Omental fat pad (tissue), 4 donors: ENCODE measurements around the gene TSHR. TPM values are rescaled to one million over a fixed set of nuclear protein-coding genes. Genes with fewer than 3 reads are reported as not detected.
"Not testable (repeated sequence)": the region's sequence is repeated elsewhere in the genome, so short reads cannot be mapped to it uniquely, and the experiment has no call there.

Source experiments
- ATAC-seq: fragments of 150-250 bp; one replicate; pipeline ENCODE4 v1.9.1; 2016; ENCODE audit warnings: mild to moderate bottlenecking, moderate library complexity; ENCODE audit not compliant: low FRiP score
- DNase-seq: peaks from one replicate; pipeline ENCODE4 v3.0.0-alpha.2; 2019; ENCODE audit warnings: low spot score
- total RNA-seq, 4 donors: library from RNA; depleted of rRNA; stranded (reverse); fragments of >200 nt; gene quantifications; one replicate each; pipeline ENCODE4 v1.1.0, GENCODE V29; 2016
- TF ChIP-seq, protein P1 (sequence below), 3 donors: fragments of 450-650 bp; IDR thresholded peaks; one replicate each; pipeline ENCODE4 v1.5.1; 2016 to 2017; ENCODE audit warnings: antibody characterized with exemption in 3 of 3, mild to moderate bottlenecking in 3 of 3, moderate library complexity in 2 of 3

TSHR gene
- under 1 TPM in 3 of 4 donors, not detected in 1; 0.36 to 0.79 (median 0.74) TPM for total RNA-seq

DNA sequence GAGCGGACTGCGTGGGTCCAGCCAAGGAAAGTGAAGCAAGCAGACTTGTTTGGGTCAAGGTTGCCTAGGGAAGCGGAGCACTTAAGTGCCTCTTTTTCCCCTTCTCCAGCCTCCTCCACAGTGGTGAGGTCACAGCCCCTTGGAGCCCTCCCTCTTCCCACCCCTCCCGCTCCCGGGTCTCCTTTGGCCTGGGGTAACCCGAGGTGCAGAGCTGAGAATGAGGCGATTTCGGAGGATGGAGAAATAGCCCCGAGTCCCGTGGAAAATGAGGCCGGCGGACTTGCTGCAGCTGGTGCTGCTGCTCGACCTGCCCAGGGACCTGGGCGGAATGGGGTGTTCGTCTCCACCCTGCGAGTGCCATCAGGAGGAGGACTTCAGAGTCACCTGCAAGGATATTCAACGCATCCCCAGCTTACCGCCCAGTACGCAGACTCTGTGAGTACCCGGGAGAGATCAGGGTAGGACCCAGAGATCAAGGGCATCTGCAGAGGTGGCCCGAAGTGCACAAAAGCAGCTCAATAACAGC is at the start of gene TSHR:
Gene TSHR, plus strand, starts transcription at position 206 of the 526 bp plus-strand sequence. Its CDS starts 60 bp downstream, at position 266.
- DNase-seq (no peak), ATAC-seq (peak; percentile 63)
- TF ChIP-seq, protein P1, sequence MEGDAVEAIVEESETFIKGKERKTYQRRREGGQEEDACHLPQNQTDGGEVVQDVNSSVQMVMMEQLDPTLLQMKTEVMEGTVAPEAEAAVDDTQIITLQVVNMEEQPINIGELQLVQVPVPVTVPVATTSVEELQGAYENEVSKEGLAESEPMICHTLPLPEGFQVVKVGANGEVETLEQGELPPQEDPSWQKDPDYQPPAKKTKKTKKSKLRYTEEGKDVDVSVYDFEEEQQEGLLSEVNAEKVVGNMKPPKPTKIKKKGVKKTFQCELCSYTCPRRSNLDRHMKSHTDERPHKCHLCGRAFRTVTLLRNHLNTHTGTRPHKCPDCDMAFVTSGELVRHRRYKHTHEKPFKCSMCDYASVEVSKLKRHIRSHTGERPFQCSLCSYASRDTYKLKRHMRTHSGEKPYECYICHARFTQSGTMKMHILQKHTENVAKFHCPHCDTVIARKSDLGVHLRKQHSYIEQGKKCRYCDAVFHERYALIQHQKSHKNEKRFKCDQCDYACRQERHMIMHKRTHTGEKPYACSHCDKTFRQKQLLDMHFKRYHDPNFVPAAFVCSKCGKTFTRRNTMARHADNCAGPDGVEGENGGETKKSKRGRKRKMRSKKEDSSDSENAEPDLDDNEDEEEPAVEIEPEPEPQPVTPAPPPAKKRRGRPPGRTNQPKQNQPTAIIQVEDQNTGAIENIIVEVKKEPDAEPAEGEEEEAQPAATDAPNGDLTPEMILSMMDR (IDR thresholded peaks at IDR 0.05) = no peak

- ATAC-seq (no peak), DNase-seq (no peak)
- TF ChIP-seq, protein P1 (IDR thresholded peaks at IDR 0.05) = no peak
These were observed 49.1 kb upstream of the TSHR start for GRCh38 chr14:80906336-80906735.

- ATAC-seq (no peak), DNase-seq (no peak)
- TF ChIP-seq, protein P1 (IDR thresholded peaks at IDR 0.05) = no peak
These were observed 48.5 kb upstream of the TSHR start for GRCh38 chr14:80906946-80907345.

- not testable (repeated sequence) for ATAC-seq, DNase-seq
These were observed 43.4 kb upstream of the TSHR start for GRCh38 chr14:80912013-80912412.

DNA sequence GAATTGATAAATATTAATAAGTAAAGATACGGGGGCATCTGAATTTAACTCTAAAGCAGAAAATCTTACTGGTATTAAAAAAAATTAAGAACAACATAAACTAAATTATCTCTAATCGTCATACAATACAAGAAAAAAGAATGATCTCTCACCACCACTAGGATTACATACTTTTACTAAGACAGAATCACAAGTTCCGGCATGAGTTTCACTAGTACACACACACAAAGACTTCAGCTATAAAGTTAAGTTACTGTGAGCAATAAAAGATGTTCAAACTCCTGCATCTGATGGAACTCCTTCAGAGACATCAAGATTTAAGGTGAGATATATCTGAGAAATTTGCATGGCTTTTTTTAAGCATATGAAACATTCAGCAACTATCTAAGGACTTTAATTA is 35.8 kb upstream of the TSHR start:
- TF ChIP-seq, protein P1 (IDR thresholded peaks at IDR 0.05) = no peak
- ATAC-seq = no peak

GRCh38 chr14:80923368-80923767 is 32.1 kb upstream of the TSHR start:
- ATAC-seq (no peak), DNase-seq (no peak)
- TF ChIP-seq, protein P1 (IDR thresholded peaks at IDR 0.05) = no peak

More for the DNA sequence above, 35.8 kb upstream of the TSHR start:
- no peak for DNase-seq

GRCh38 chr14:80924365-80925103 is 30.9 kb upstream of the TSHR start:
- TF ChIP-seq, protein P1 (IDR thresholded peaks at IDR 0.05) = no peak
- DNase-seq = no peak
- no peak for ATAC-seq
